GM21619 (cell line): ENCODE measurements around the gene PDZRN4.

Source experiments
- ATAC-seq: cut with Tn5 transposase; IDR thresholded peaks from one replicate; pipeline ENCODE4 v1.9.1; 2021; ENCODE audit not compliant: unreplicated experiment

Gene PDZRN4

GRCh38 chr12:41356181-41356580 lies 168.1 kb downstream of the PDZRN4 start:
- ATAC-seq, result no peak

- ATAC-seq, result no peak
Measured at GRCh38 chr12:41361738-41362137, 173.6 kb downstream of the PDZRN4 start.

- no peak for ATAC-seq
Measured at GRCh38 chr12:41362510-41362909, 174.4 kb downstream of the PDZRN4 start.

GRCh38 chr12:41362931-41363330 lies 174.8 kb downstream of the PDZRN4 start:
- ATAC-seq, result no peak

- no peak for ATAC-seq
Measured at GRCh38 chr12:41364211-41364610, 176.1 kb downstream of the PDZRN4 start.

GRCh38 chr12:41365653-41366171 lies 177.6 kb downstream of the PDZRN4 start:
- ATAC-seq, result no peak

- no peak for ATAC-seq
Measured at GRCh38 chr12:41367726-41368405, 179.7 kb downstream of the PDZRN4 start.

- no peak for ATAC-seq
Measured at GRCh38 chr12:41380878-41381277, 192.8 kb downstream of the PDZRN4 start.

- no peak for ATAC-seq
Measured at GRCh38 chr12:41402801-41403200, 214.7 kb downstream of the PDZRN4 start.

- ATAC-seq, result no peak
Measured at GRCh38 chr12:41407232-41407799, 219.2 kb downstream of the PDZRN4 start.

GRCh38 chr12:41409628-41410027 lies 221.5 kb downstream of the PDZRN4 start:
- ATAC-seq, result no peak

- ATAC-seq, result no peak
Measured at GRCh38 chr12:41418586-41418985, 230.5 kb downstream of the PDZRN4 start.

GRCh38 chr12:41419131-41419893 lies 231.2 kb downstream of the PDZRN4 start:
- no peak for ATAC-seq

- ATAC-seq, result no peak
Measured at GRCh38 chr12:41424651-41425050, 236.5 kb downstream of the PDZRN4 start.

- no peak for ATAC-seq
Measured at GRCh38 chr12:41433460-41433859, 245.3 kb downstream of the PDZRN4 start.

- ATAC-seq, result no peak
Measured at GRCh38 chr12:41436076-41436475, 248.0 kb downstream of the PDZRN4 start.

GRCh38 chr12:41437563-41437962 lies 249.4 kb downstream of the PDZRN4 start:
- no peak for ATAC-seq

- ATAC-seq, result no peak
Measured at GRCh38 chr12:41438854-41439541, 250.9 kb downstream of the PDZRN4 start.

- no peak for ATAC-seq
Measured at GRCh38 chr12:41439801-41440200, 251.7 kb downstream of the PDZRN4 start.

- ATAC-seq, result no peak
Measured at GRCh38 chr12:41441180-41441579, 253.1 kb downstream of the PDZRN4 start.

- no peak for ATAC-seq
Measured at GRCh38 chr12:41442896-41443295, 254.8 kb downstream of the PDZRN4 start.
